Osteocyte (in vitro differentiated cells): ENCODE results near the gene BCAP29. TPM values are rescaled to one million over a fixed set of nuclear protein-coding genes. Genes with fewer than 3 reads are reported as not detected.
"Not testable (repeated sequence)": the region's sequence is repeated elsewhere in the genome, so short reads cannot be mapped to it uniquely, and the experiment has no call there.

ENCODE experiments used
- DNase-seq: peaks from one replicate; pipeline ENCODE4 v3.0.0; 2021; ENCODE audit warnings: mixed read lengths; ENCODE audit not compliant: unreplicated experiment; ENCODE audit errors: extremely low spot score
- H3K27ac Mint-ChIP-seq: one replicate; pipeline ENCODE4 v1.8.0; 2021; ENCODE audit warnings: mild to moderate bottlenecking, mixed read lengths; ENCODE audit not compliant: unreplicated experiment
- H3K27me3 Mint-ChIP-seq: one replicate; pipeline ENCODE4 v1.8.0; 2021; ENCODE audit warnings: mixed read lengths; ENCODE audit not compliant: unreplicated experiment
- H3K36me3 Mint-ChIP-seq: one replicate; pipeline ENCODE4 v1.8.0; 2021; ENCODE audit warnings: mixed read lengths; ENCODE audit not compliant: unreplicated experiment
- H3K4me1 Mint-ChIP-seq: one replicate; pipeline ENCODE4 v1.8.0; 2021; ENCODE audit warnings: mixed read lengths; ENCODE audit not compliant: unreplicated experiment
- H3K4me3 Mint-ChIP-seq: one replicate; pipeline ENCODE4 v1.8.0; 2021; ENCODE audit warnings: mild to moderate bottlenecking, moderate library complexity, mixed read lengths; ENCODE audit not compliant: unreplicated experiment
- H3K9me3 Mint-ChIP-seq: one replicate; pipeline ENCODE4 v1.8.0; 2021; ENCODE audit warnings: mixed read lengths; ENCODE audit not compliant: unreplicated experiment
- CTCF ChIP-seq: fragments of 200-600 bp; sonication (generic); IDR thresholded peaks from 2 replicates; pipeline ENCODE4 v1.5.0; 2021; ENCODE audit warnings: antibody characterized with exemption, mild to moderate bottlenecking, moderate library complexity
- long read RNA-seq: library from polyadenylated mRNA; unstranded; transcript quantifications from one replicate; pipeline ENCODE4 v2.0.0, GENCODE V29; 2021
- total RNA-seq: library from RNA; stranded (reverse); gene quantifications from 2 replicates; pipeline ENCODE4 v1.2.1, GENCODE V29; 2021

Gene BCAP29
- 59.5 and 62.5 TPM in 2 replicates for total RNA-seq
- long read RNA-seq, full-length matches to known transcripts, result 159 of 199 reads
- long read RNA-seq, partial matches to known transcripts, result 20 of 199 reads
- long read RNA-seq, other reads (novel, unspliced or antisense), result 20 of 199 reads

- peaks cover 28% of the 10 kb centered on the region for H3K4me1 Mint-ChIP-seq
- H3K4me3 Mint-ChIP-seq, result peak within 1 kb of the TSS; percentile 92
- peak; percentile 44 for TF ChIP-seq CTCF
- DNase-seq, result peak; percentile 90
- H3K36me3 Mint-ChIP-seq, result peaks cover 10% of the 10 kb centered on the region
- H3K9me3 Mint-ChIP-seq, result no peaks in the 10 kb centered on the region
- no peaks in the 10 kb centered on the region for H3K27me3 Mint-ChIP-seq
- H3K27ac Mint-ChIP-seq, result peak within 1 kb of the TSS; percentile 93
Measured at GRCh38 chr7:107579885-107580715, at the start of gene BCAP29. Gene BCAP29, plus strand, starts transcription at chr7:107580246. Its CDS starts 527 bp downstream, at chr7:107580773.

GRCh38 chr7:107530751-107531150 lies 49.3 kb upstream of the BCAP29 start:
- Mint-ChIP-seq H3K9me3 (peaks cover 13% of the 10 kb centered on the region), H3K4me1 (peaks cover 10% of the 10 kb centered on the region), H3K36me3 (peaks cover 38% of the 10 kb centered on the region), H3K4me3 (no peak overlapping the region), H3K27ac (no peak overlapping the region), H3K27me3 (no peaks in the 10 kb centered on the region)
- no peak for DNase-seq
- no peak for TF ChIP-seq CTCF

- no peak for DNase-seq
- Mint-ChIP-seq H3K4me1 (peaks cover 2% of the 10 kb centered on the region), H3K4me3 (no peak overlapping the region), H3K36me3 (peaks cover 46% of the 10 kb centered on the region), H3K27me3 (no peaks in the 10 kb centered on the region), H3K27ac (no peak overlapping the region), H3K9me3 (peaks cover 13% of the 10 kb centered on the region)
- no peak for TF ChIP-seq CTCF
Measured at GRCh38 chr7:107534139-107534538, 45.9 kb upstream of the BCAP29 start.

GRCh38 chr7:107537228-107537627 lies 42.8 kb upstream of the BCAP29 start:
- H3K9me3 Mint-ChIP-seq, result peaks cover 13% of the 10 kb centered on the region
- H3K27me3 Mint-ChIP-seq, H3K4me3 Mint-ChIP-seq: not testable (repeated sequence)

GRCh38 chr7:107538001-107538400 lies 42.0 kb upstream of the BCAP29 start:
- no peaks in the 10 kb centered on the region for H3K27me3 Mint-ChIP-seq
- peaks cover 52% of the 10 kb centered on the region for H3K36me3 Mint-ChIP-seq
- H3K27ac Mint-ChIP-seq, result no peak overlapping the region
- peaks cover 3% of the 10 kb centered on the region for H3K4me1 Mint-ChIP-seq
- no peak for TF ChIP-seq CTCF
- peaks cover 13% of the 10 kb centered on the region for H3K9me3 Mint-ChIP-seq
- no peak for DNase-seq
- no peak overlapping the region for H3K4me3 Mint-ChIP-seq

More at GRCh38 chr7:107537228-107537627, 42.8 kb upstream of the BCAP29 start:
- DNase-seq, H3K27ac Mint-ChIP-seq, H3K4me1 Mint-ChIP-seq: not testable (repeated sequence)
- H3K36me3 Mint-ChIP-seq, result peaks cover 51% of the 10 kb centered on the region
